Fibroblast of skin of left quadriceps (primary cell): ENCODE measurements around the gene GRPR.
"Not testable (repeated sequence)": the region's sequence is repeated elsewhere in the genome, so short reads cannot be mapped to it uniquely, and the experiment has no call there.

Experiments used
- DNase-seq, 2 experiments: peaks; one replicate each; pipeline ENCODE4 v3.0.0-alpha.2; 2013; ENCODE audit warnings: low read depth in 2 of 2

Gene GRPR

DNA sequence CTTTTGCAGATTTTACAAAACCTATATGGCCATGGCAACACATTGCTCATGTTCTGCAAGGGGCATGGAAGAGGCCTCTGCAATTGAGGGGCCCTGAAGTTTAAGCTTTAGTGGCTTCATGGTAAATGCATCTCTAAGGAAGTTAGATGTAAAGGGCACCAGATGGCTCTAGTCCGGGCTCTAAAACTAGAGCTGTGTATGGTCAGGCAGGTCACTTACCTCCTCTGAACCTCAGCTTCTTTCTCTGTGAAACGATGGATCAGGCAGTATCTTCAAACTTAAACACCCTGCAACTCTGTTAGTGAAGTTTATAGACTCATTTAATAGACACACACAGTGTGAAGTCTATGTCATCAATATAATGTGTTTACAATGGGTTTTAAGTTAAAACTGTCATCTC lies 53.9 kb downstream of the GRPR start:
- DNase-seq, result no peak

DNA sequence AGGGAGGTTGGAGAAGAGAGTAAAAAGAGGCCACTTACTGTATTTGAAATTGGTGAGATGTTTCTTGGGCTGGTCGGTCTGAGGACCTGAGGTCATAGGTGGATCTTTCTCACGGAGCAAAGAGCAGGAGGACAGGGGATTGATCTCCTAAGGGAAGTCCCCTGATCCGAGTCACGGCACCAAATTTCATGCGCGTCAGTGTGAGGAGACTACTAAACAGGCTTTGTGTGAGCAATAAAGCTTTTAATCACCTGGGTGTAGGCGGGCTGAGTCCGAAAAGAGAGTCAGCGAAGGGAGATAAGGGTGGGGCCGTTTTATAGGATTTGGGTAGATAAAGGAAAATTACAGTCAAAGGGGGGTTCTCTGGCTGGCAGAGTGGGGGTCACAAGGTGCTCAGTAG lies 60.5 kb downstream of the GRPR start:
- not testable (repeated sequence) for DNase-seq

DNA sequence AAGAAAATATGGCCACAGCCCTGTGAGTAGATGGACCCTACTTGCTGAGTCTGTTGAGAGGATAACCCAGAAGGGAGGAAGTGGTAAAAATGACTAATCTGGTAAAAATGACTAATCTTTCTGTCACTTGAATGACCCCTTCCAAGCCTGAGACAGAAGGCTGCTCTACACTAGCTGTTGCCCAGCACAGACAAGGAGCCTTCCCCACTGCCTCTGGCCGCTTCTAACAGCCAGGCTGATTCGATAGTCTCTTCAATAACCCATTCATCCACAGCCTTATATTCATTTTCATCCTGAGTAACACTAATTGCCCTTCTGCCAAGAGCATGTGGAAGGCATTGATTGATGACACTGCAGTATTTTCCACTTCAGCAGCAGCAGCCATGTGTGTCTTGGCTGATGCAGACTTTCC lies 62.4 kb downstream of the GRPR start:
- peak; percentile 49 to 58 for DNase-seq

DNA sequence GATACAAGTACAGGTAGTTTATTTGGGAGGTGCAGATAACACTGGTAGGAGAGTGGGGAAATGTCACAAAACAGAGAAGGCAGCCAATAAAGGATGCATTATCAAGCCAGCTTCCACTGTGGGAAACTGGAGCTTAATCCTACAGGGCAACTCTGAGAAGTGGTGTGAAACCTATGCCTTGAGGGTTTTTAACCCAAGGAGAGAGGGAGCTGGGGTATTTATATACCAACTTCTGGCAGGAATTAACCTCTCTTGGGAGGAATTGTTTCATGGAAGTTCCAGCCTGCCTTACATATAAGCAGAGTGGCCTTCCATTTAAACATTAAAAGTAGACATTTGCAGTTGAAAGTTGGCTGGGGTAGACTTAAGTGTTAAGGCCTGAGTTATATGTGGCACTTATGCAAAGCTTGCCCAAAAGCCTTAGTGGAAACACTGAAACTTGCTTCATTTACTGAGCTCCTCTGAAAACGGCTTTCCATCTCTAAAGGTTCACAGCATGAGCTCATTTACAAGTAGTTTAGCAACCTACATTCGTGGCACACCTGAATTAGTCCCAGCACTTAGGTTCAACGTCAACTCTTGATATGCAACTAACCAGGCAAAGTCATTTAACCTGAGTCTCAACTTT lies 63.1 kb downstream of the GRPR start:
- DNase-seq, result no peak

DNA sequence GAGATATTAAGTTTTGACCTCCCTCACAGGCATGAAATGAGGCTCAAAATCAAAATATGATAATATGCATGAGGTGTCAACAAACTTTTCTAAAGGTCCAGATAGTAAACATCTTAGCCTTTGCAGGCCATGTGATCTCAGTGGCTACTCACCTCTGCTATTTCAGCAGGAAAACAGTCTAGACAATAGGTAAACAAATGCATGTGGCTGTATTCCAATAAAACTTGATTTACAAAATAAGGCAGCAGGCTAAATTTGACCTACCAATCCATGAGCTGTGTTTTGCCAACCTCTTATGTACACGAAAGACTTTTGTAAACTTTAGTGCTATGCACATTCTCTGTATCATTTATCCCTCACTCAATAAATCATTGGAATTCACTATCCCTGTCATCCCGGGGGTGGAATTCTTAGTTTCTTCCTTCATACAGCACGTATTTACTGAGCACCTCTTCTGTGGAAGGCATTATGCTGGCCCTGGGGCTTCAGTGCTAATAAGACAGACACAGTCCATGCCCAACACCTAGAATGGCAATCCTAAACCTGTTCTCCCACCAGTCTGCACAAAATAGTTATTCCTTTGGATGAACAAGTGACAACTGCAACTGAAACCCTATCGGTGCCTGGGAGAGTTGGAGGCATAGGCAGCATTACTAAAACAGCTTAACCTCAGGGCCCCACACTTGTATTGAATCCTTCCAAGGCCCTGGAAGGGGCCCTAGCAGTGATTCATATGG lies 63.8 kb downstream of the GRPR start:
- no peak for DNase-seq

DNA sequence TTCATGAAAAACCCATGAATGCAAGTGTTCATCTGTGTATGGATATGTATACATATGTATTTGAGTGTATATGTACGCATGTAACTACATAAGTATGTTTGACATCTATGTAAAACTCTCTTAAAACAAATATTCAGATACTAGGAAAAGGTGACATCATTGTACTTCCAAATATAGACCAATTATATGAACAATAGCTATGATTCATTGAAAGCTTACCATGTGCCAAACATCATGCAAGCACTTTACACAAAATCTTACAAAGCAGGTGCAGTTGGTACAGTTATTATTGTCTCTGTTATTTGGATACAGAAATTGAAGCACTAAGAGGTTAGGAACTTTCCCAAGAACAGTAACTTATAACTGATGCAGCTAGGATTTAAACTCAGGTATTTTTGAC lies 65.3 kb downstream of the GRPR start:
- DNase-seq, result no peak

DNA sequence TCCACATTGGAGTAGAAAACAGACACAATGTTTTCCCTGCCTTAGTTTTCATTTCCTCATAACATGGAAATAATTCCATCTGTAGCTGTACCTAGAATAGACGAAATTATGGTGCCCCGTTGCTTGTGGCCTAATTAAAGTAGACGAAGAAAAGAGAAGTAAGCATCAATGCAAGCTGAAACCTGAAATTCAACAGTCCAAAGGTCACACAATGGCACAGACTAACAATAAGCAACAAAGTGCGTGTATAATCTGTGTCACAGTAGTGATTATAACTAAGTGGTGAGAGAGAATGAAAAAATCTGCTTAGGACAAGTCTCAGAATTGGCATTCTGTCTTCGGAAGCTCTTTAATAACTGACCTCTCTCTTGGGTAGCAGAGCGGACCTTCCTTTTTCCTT lies 68.2 kb downstream of the GRPR start:
- DNase-seq, result no peak

DNA sequence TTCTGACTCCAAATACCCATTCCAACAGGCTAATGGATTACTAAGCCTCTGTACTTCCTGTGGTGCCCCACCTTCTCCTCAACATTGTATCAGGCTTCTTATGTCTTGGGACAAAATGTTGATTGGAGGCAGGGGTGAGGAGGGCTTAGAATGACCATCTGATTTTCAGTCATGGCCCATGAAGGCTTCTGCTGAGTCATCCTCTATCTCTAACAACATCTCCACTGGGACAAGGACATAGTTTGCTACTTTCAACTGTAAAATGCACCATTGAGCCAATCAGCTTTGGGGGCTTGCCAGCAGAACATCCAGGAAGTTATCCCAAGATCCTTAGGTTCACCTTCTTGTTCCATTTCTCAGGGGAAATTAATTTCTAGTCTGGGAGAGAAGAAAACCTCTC lies 73.5 kb downstream of the GRPR start:
- no peak for DNase-seq

DNA sequence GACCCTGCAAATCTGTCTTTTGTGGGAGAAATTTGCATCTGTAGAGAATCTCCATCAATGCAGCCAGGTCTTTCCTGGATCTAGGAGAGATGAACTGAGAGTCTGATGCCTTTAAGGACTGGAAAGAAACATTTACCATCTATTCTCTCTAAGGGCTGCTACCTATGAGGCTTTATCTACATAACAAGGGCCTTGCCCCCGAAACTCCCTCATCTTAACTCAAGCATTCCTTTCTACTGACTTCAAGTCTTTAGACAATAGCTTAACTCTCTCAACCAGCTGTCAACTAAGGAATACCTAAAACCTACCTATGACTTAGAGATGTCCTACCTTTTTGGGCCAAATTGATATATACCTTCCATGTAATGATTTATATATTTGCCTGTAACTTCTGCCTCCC lies 76.0 kb downstream of the GRPR start:
- no peak for DNase-seq

DNA sequence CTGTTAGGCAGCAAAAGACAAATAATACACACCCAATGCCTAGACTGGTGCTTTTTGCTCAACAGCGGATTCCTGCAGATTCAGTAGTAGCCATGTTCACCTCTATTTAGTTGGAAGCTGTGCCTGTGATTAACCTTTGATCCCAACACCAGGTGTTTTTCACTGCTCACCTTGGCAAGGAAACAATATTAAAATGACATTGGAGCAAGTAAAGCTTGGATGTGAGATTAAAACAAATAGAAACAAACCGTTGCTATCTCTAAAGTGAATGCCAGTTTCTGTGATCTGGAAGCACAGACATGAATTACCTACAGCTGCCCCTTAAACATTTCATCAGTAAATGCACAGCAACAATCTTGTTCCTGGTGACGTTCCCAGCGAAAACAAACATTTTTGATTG lies 79.6 kb downstream of the GRPR start:
- DNase-seq, result no peak
